Breast epithelium (tissue), 4 donors: ENCODE results near the gene LMAN1. TPM values are rescaled to one million over a fixed set of nuclear protein-coding genes. Genes with fewer than 3 reads are reported as not detected.

Source experiments
- DNase-seq, 2 donors: peaks; one replicate each; pipeline ENCODE4 v3.0.0-alpha.2; 2019; ENCODE audit warnings: low spot score in 2 of 2
- H3K27ac ChIP-seq, 2 donors: fragments of 200-600 bp; sonication (generic) in 1 of 2; one replicate each; pipeline ENCODE4 v1.5.1; 2016 to 2019; ENCODE audit warnings: mild to moderate bottlenecking in 1 of 2
- H3K27me3 ChIP-seq, 2 donors: fragments of 200-600 bp; sonication (generic) in 1 of 2; one replicate each; pipeline versions ENCODE4 v1.5.1 to v1.6.0; 2017 to 2019; ENCODE audit warnings: control low read depth in 1 of 2, mild to moderate bottlenecking in 1 of 2
- H3K36me3 ChIP-seq: fragments of 200-600 bp; one replicate; pipeline ENCODE4 v1.5.1; 2019
- H3K4me1 ChIP-seq, 2 donors: fragments of 200-600 bp; sonication (generic); one replicate each; pipeline ENCODE4 v1.5.1; 2016 to 2019; ENCODE audit warnings: control low read depth in 1 of 2
- H3K4me3 ChIP-seq, 3 donors: fragments of 200-600 bp; sonication (generic); 1 replicate in 2 of 3; 2 replicates in 1 of 3; pipeline ENCODE4 v1.5.1; 2016 to 2019; ENCODE audit warnings: mild to moderate bottlenecking in 3 of 3, moderate library complexity in 2 of 3
- H3K9me3 ChIP-seq, 2 donors: fragments of 200-600 bp; sonication (generic) in 1 of 2; one replicate each; pipeline ENCODE4 v1.5.1; 2016 to 2019; ENCODE audit warnings: control low read depth in 1 of 2
- CTCF ChIP-seq, 3 donors: fragments of 450-650 bp; IDR thresholded peaks; one replicate each; pipeline ENCODE4 v1.5.1; 2016 to 2017; ENCODE audit warnings: antibody characterized with exemption in 3 of 3, mild to moderate bottlenecking in 3 of 3, moderate library complexity in 3 of 3
- POLR2A ChIP-seq: fragments of 450-650 bp; IDR thresholded peaks from one replicate; pipeline ENCODE4 v1.6.1; 2016; ENCODE audit warnings: antibody characterized with exemption, mild to moderate bottlenecking, moderate library complexity
- POLR2AphosphoS5 ChIP-seq, 3 donors: sonication (generic); formaldehyde crosslinking; IDR thresholded peaks; one replicate each; pipeline ENCODE4 v1.6.1; 2017; ENCODE audit warnings: antibody characterized with exemption in 3 of 3
- intact Hi-C: fragments of 100-400 bp; cut with DNase I; formaldehyde crosslinking; loops from one replicate; pipeline ENCODE4 v1.15.1; 2023; ENCODE audit warnings: low total_unique reads
- total RNA-seq, 3 donors: library from RNA; depleted of rRNA; stranded (reverse); fragments of >200 nt; gene quantifications; one replicate each; pipeline ENCODE4 v1.1.0, GENCODE V29; 2016

The LMAN1 gene
- total RNA-seq, 3 donors from 2014 or later = 86.9 to 110 (median 95.7) TPM

GRCh38 chr18:59383851-59384250, 24.8 kb upstream of the LMAN1 start:
- Histone ChIP-seq H3K27me3 (no peaks in the 10 kb centered on the region), H3K27ac (no peak overlapping the region), H3K4me3 (no peak overlapping the region), H3K9me3 (no peaks in the 10 kb centered on the region), H3K4me1 (no peaks in the 10 kb centered on the region), H3K36me3 (no peaks in the 10 kb centered on the region)
- TF ChIP-seq POLR2A = no peak
- TF ChIP-seq POLR2AphosphoS5 (IDR thresholded peaks at IDR 0.05) = no peak
- no peak for TF ChIP-seq CTCF (IDR thresholded peaks at IDR 0.05)
- no peak for DNase-seq
- intact Hi-C loops = no loop called here

- Histone ChIP-seq H3K27ac (no peak overlapping the region), H3K4me1 (no peaks in the 10 kb centered on the region), H3K36me3 (no peaks in the 10 kb centered on the region), H3K4me3 (no peak overlapping the region), H3K27me3 (no peaks in the 10 kb centered on the region), H3K9me3 (no peaks in the 10 kb centered on the region)
- TF ChIP-seq POLR2A (no peak), CTCF (IDR thresholded peaks at IDR 0.05) (no peak), POLR2AphosphoS5 (IDR thresholded peaks at IDR 0.05) (no peak)
- intact Hi-C loops = no loop called here
- DNase-seq = no peak
These were observed 23.3 kb upstream of the LMAN1 start for GRCh38 chr18:59382383-59382782.

- Histone ChIP-seq H3K9me3 (no peaks in the 10 kb centered on the region), H3K4me3 (no peak overlapping the region), H3K4me1 (no peaks in the 10 kb centered on the region), H3K27me3 (no peaks in the 10 kb centered on the region), H3K27ac (no peak overlapping the region), H3K36me3 (no peaks in the 10 kb centered on the region)
- no peak for DNase-seq
- intact Hi-C loops = no loop called here
- TF ChIP-seq CTCF (IDR thresholded peaks at IDR 0.05) (no peak), POLR2AphosphoS5 (IDR thresholded peaks at IDR 0.05) (no peak), POLR2A (no peak)
These were observed 22.9 kb upstream of the LMAN1 start for GRCh38 chr18:59381949-59382348.

GRCh38 chr18:59380706-59381105, 21.6 kb upstream of the LMAN1 start:
- Histone ChIP-seq H3K4me3 (no peak overlapping the region), H3K27me3 (no peaks in the 10 kb centered on the region), H3K36me3 (no peaks in the 10 kb centered on the region), H3K4me1 (no peaks in the 10 kb centered on the region), H3K9me3 (no peaks in the 10 kb centered on the region), H3K27ac (no peak overlapping the region)
- no peak for TF ChIP-seq POLR2AphosphoS5 (IDR thresholded peaks at IDR 0.05)
- intact Hi-C loops = no loop called here
- DNase-seq = no peak

GRCh38 chr18:59379772-59380522, 20.9 kb upstream of the LMAN1 start:
- no peak for TF ChIP-seq POLR2A
- no peak for TF ChIP-seq POLR2AphosphoS5 (IDR thresholded peaks at IDR 0.05)
- TF ChIP-seq CTCF (IDR thresholded peaks at IDR 0.05) = no peak
- Histone ChIP-seq H3K9me3 (no peaks in the 10 kb centered on the region), H3K4me1 (no peaks in the 10 kb centered on the region), H3K36me3 (no peaks in the 10 kb centered on the region), H3K27ac (no peak overlapping the region), H3K4me3 (no peak overlapping the region), H3K27me3 (no peaks in the 10 kb centered on the region)
- intact Hi-C loops = no loop called here
- no peak for DNase-seq
